Left ventricle myocardium superior (tissue), 1 donor: ENCODE results near the gene APH1B. TPM values are rescaled to one million over a fixed set of nuclear protein-coding genes. Genes with fewer than 3 reads are reported as not detected.
"Not testable (repeated sequence)": the region's sequence is repeated elsewhere in the genome, so short reads cannot be mapped to it uniquely, and the experiment has no call there.

Experiments
- ATAC-seq: fragments of 200-7000 bp; cut with Tn5 transposase; one replicate; pipeline ENCODE4 v1.9.1; 2020; ENCODE audit warnings: mild to moderate bottlenecking, moderate library complexity
- DNase-seq: peaks from one replicate; pipeline ENCODE4 v3.0.0-alpha.2; 2020
- intact Hi-C: fragments of 100-400 bp; cut with micrococcal nuclease; formaldehyde crosslinking; loops from one replicate; pipeline ENCODE4 v1.11.0; 2022
- total RNA-seq: library from RNA; stranded (reverse); fragmentation: NEBNext Ultra II Directional; extraction: Animal tissue kit (Norgen Biotek cat#: 25700); gene quantifications from one replicate; pipeline ENCODE4 v1.2.1, GENCODE V29; 2021
- donor health status: DM: no; HTN: yes; CAD: no; lungs with severe emphysema.

The APH1B gene
- total RNA-seq, 1 donor from 2014 or later, result 5.6 TPM

DNA sequence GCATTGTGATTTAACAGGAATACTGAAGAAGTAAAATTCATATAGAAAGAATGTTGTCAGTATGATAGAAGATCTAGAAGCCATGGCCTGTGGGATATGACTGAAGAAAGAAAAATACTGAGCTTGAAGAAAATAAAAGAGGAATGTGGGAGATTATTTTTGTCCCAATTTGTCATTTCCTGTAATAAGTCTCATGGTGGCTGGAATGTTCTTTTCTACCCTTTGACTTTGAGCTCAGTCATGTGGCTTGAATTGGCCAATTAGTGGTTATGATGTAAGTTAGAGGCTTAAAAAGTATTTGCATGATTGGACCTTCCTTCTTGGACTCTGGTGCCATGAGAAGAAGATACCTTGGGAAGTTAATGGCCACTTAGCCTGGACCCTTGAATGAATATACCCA lies 14.1 kb downstream of the APH1B start:
- no peak for DNase-seq
- intact Hi-C loops, result no loop called here
- no peak for ATAC-seq

DNA sequence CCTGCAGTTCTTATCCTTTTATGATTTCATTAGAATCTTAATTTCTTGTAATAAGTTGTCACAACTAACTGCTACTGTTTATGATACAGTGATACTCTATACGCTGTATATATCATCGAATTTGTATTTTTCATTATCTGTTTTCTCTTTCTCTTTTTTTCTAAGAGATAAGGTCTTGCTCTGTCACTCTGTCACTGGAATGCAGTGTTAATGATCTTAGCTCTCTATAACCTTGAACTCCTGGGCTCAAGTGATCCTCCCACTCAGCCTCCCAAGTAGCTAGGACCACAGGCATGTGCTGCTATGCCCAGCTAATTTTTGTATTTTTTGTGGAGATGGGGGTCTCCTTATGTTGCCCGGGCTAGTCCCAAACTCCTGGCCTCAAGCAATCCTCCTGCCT lies 14.8 kb downstream of the APH1B start:
- no peak for ATAC-seq
- DNase-seq, result no peak
- intact Hi-C loops, result no loop called here

DNA sequence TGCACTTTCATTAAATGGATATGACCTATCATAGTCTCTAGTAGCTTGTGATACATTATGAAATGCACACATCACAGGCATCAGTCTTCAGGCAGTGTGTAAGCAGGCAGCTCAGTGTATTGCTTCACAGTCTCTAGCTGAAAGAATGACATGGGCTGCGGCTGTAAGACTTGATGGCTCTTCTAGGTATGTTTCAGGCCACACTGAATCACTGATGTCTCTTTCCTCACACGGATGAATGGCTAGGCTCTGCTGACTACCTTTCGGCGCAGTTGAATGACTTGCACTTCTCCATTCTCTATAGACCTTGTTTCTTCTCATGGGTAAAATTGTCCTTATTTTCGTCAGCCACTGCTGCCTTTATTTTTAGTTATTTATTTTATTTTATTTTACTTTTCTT lies 15.4 kb downstream of the APH1B start:
- no peak for DNase-seq
- intact Hi-C loops, result no loop called here
- no peak for ATAC-seq

DNA sequence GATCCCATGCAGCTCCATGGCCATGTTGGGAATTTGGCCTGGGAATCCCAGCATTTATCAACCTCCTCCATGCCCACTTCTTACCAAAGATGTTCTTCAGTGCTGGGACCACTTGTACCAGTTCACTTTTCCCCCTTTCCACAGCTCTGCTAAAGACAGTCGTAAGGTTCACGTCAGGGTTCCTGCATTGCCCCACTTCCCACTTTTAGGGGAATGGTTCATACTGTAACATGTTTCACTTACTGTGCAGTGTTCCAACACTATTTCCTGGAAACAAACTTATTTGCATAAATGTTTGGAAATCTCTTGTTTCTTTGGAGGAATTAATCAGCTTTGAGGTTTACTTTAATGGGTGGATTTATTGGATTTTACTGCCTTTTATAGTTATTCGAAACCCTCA lies 17.0 kb downstream of the APH1B start:
- no peak for DNase-seq
- ATAC-seq, result no peak
- intact Hi-C loops, result no loop called here

DNA sequence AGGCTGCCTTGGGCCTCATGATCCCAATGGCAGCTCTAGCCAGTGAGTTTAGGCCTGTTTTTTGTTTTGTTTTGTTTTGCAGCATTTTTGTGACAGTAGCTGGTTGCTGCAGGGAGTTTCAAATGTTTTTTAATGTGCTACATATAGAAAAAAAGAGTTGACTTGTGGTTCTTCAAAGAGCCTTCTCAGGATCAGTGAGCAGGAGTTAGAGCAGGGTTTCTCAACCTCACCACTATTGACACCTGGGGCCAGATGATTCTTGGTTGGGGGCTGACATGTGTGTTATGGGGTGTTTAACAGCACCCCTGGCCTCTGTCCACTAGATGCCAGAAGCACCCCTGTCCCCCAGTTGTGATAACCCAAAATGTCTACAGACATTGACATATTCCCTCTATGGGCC lies 17.9 kb downstream of the APH1B start:
- intact Hi-C loops, result no loop called here
- ATAC-seq, result no peak
- no peak for DNase-seq

DNA sequence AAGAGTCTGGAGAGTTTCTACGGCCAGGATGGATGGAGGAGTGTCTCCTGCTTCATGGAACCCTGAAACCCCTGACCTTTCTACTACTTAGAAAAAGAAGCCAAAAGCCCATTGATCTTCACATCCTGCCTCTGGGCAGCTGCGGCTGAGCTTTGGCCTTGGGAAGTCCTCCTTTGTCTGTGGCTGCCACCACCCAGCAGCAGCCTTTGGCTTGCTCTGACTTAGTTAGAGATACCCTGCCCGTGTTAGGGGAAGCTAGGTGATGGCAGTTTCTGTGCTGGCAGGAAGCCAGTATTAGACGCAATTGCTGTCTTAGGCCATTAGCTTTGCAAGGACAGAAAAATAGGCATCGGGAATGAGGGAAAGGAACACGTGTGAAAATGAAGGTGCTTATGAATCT lies 18.8 kb downstream of the APH1B start:
- DNase-seq (no peak), ATAC-seq (peak; percentile 51)
- intact Hi-C loops, result no loop called here

DNA sequence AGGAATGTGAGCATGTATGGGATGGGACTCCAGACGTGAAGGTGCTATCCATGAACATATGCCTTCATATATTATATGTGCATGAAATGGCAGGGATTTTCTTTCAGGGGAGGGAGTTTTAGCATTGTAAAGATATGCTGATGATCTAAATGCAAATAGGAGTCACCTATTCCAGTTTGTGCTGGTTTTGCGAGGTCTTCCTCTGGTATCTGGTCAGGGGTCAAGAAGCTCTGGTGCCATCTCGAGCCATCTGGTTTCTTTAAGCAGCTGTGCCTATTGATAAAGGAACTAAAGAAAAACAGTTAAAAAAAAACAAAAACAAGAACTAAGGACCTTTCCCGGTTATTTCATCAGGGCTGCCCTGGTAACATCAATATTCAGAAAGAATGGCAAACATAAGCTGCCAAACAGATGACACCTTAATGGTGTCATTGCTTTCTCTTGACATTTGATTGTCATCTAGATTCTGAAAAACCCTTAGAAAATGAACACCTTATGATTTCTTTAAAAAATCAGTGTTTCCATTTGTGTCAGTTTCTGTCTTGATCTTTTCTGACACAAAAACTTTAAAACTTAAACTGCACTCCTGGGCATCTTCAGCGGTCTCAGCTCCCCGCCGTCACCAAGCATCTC lies 22.7 kb downstream of the APH1B start:
- no peak for DNase-seq
- no peak for ATAC-seq
- intact Hi-C loops, result no loop called here

DNA sequence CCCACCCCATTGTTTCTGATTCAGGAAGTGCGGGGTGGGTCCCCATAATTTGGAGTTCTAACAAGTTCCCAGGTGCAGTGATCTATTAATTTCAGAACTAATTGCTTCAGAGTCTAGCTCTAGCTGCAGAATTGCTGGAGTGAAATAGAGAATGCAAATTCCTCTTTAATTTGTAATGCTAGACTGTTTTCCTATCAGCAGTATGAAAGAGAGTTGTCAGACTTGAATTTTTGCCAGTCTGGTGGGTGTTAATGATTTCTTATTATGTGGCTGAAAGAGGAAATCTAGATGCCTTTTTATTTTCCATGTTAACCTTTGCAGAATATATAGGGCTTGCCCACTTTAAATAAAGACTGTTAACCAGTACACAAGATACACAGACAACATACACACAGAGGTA lies 23.7 kb downstream of the APH1B start:
- ATAC-seq (no peak), DNase-seq (no peak)
- intact Hi-C loops, result no loop called here

DNA sequence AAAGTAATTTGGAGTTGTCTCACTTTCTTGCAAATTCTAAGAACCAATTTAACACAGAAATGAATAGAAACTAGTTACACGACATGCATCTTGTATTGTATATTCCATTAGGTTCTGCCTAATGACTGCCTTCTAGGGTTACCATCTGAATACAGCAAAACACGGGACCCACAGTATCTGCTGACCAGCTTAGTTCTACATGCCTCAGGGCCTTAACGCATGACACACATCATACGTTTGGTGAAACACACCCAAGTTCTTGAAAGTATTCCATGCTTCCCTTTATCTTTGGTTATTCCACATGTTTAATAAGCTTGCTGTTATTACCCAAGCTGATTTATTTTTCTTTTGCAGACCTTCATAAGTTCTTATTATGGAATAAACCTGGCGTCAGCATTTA lies 27.9 kb downstream of the APH1B start:
- intact Hi-C loops, result no loop called here
- no peak for ATAC-seq

DNA sequence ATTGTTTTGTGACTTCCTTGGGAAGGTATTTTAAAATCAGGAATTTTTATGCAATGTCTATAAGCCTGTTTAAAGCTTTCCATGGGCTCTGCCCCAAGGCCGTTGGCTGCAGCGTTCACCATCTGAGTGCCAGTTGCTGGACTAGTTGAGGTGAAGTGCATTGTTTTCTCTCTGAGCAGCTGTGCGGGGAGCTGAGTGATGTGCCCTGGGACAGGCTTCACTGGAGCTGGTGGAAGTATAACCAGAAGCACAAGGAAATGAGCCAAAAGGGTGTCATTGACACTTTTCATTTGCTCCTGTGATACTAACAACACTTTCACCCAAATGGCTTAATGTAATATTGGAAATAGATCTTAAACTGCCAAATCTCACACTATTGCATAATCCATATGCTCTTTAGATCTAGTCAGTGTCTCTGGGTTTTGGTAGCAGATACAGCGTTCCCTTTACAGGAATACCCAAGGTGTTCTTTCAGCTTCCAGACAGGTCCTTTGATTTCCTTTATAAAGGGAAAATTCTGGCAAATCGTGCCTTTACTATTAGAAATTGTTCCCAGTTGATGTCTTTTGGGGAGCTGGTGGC lies 29.2 kb downstream of the APH1B start:
- ATAC-seq, result no peak
- no peak for DNase-seq
- intact Hi-C loops, result no loop called here

More for the DNA sequence above, 27.9 kb downstream of the APH1B start:
- no peak for DNase-seq

DNA sequence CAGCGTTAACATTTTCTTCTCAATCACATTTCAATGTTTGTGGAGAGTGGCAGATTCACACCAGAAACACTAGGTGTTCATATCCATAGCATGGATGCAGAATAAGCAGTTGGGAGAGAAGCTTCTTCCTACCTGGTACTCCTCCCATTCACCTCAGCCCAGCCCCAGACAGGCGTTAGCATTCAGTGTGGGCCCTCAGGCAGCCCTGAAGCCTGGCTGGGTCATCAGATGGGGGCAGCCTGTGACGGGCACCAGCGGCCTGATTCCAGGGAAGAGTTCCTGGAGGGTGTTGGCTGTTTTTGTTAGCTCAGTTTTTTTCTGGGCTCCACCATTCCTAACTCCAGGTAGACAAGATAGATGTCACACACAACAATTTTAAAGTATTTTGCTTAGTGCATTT lies 31.1 kb downstream of the APH1B start:
- intact Hi-C loops, result no loop called here
- no peak for ATAC-seq
- no peak for DNase-seq

DNA sequence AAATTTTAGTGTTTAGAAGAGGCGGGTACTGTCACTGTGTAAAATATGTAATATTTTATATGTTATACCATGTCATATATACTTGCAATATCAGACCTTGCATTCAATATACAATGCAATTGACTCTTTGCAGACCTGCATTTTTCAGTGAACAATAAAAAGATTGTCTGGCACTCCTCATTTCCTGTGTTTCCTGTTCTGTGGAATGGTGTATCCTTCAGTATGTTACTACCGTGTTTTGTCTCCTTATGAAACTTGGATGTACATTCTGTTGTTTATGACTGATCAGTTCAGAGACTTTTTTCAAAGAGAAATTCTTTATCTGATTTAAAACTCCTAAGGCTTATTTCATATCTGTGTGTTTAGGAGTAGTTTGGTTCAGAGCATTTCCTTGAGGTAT lies 31.5 kb downstream of the APH1B start:
- ATAC-seq, result no peak
- DNase-seq, result no peak
- intact Hi-C loops, result no loop called here

DNA sequence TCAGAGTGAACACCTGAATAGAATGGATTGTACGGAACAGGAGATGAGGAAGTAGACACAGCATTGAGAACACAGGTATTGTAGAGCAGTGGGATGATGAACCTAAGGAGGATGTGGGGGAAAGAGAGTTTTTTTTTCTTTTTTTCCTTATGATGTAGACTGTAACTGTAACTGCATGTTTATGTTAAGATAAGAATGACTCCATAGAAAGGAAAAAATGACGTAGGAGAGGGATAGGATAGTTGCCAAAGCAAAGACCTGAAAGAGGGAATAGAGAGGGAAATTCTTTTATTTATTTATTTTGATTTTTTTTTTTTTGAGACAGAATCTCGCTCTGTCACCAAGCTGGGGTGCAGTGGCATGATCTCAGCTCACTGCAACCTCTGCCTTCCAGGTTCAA lies 33.2 kb downstream of the APH1B start:
- ATAC-seq (no peak), DNase-seq (no peak)
- intact Hi-C loops, result no loop called here

DNA sequence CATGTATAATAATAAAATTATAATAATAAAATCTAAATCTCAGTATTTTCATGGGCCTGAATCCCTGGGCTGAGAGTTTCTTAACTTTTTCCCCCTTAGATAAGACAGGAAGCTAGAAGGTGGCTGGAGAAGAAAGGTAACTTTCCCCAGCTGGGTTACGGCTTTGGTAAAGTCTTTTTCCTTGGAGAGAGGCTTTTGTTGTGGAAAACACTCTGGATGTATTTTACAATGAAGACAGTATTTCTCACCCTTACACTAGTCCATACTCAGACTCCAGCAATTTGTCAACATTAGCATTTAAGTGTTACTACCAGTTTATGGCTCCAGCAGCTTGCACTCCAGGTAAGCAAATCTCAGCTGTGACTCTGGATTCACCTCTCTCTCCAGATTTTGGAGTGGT lies 34.9 kb downstream of the APH1B start:
- DNase-seq, result no peak
- intact Hi-C loops, result no loop called here
- ATAC-seq, result no peak

DNA sequence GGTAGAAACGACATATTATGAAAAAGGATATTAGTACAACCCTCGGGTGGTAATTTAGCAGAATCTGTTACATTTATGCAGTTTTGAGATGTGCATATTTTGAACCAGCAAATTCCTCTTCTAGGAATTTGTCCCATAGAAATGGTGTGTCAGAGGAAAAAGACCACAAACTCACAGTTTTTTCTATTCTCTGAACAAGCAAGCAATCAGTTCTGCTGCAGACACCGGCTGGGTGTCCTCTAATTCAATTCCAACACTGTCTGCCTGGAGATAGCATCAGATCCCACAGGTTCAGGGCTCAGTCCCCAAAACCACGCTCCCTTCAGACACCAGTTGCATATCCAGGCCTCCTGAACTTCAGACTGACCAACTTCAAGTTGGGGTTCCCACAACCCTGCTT lies 36.4 kb downstream of the APH1B start:
- intact Hi-C loops, result no loop called here
- no peak for ATAC-seq
- no peak for DNase-seq

DNA sequence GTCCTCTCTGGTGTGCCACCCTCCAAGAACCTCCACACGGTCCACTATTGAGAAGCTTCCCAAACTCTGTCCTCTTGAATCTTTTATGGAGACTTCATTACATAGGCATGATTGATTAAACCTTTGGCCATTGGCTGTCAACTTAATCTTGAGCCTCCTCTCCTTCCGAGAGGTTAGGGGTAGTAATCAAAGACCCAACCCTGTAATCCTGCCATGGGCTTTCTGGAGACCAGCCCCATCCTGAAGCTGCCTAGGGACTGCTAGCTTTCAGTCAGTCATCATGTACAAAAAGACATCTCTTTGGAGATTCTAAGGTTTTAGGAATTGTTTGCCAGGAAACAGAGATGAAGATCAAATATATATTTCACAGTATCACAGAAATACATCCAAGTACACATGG lies 37.0 kb downstream of the APH1B start:
- intact Hi-C loops, result no loop called here
- ATAC-seq (no peak), DNase-seq (no peak)

DNA sequence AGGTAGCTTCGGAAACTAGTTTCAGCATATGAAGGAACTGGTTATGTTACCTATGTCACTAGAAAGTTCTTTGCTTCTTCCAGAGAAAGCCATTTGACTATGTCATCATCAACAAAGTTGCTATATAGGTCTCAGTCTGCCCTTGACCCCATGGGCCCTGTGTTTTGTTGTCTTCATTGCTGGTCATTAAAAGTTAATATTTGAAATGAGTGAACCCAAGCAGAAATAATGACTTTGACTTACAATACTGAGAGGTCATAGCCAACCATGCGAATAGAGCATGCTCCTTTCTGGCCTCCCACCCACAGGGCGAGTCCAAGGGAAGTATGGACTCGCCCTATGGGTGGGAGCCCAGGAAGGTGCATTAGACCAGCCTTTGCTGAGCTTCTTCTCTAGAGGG lies 40.9 kb downstream of the APH1B start:
- ATAC-seq, result no peak
- intact Hi-C loops, result no loop called here

DNA sequence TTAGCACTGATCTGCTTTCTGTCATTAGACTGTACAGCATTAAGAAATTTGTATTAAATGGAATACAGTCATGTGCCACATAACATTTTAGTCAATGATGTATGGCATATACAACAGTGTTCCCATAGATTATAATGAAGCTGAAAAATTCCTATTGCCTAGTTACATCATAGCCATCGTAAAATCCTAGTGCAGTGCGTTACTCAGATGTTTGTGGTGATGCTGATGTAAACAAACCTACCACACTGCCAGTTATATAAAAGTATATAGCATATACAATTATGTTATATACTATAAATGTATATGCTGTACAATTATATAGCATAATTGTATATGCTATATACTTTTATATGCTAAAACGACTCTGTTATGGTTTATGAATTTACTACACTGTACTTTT lies 41.7 kb downstream of the APH1B start:
- intact Hi-C loops, result no loop called here
- ATAC-seq, result no peak
- DNase-seq, result no peak

More for the DNA sequence above, 40.9 kb downstream of the APH1B start:
- DNase-seq, result no peak

DNA sequence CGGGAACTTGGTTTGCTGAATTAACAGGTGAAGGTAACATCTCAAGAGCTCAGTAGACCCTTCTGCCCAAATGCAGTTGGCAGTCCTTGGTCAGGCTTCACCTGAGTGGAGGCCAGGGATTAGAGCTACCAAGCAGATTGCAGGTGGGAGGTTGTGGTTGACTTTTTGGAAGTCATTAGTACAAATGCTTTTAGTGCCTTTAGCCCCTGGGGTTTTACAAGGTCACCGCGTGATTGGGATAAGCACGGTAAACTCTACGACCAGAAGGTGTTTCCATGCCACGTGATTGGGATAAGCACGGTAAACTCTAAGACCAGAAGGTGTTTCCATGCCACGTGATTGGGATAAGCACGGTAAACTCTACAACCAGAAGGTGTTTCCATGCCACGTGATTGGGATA lies 43.0 kb downstream of the APH1B start:
- intact Hi-C loops, ATAC-seq, DNase-seq: not testable (repeated sequence)

DNA sequence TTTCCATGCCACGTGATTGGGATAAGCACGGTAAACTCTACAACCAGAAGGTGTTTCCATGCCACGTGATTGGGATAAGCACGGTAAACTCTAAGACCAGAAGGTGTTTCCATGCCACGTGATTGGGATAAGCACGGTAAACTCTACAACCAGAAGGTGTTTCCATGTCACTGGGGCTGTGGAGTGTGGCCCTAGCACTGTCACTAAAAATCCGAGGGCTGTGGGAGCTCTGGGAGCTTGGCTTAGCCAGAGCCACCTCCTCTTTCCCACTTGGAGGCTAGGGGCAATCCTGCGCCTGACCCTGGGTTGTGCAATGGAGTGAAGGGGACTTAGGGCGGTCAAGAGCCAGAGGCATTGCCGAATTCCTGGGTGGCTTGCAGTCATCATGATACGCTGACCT lies 43.6 kb downstream of the APH1B start:
- intact Hi-C loops, ATAC-seq, DNase-seq: not testable (repeated sequence)

DNA sequence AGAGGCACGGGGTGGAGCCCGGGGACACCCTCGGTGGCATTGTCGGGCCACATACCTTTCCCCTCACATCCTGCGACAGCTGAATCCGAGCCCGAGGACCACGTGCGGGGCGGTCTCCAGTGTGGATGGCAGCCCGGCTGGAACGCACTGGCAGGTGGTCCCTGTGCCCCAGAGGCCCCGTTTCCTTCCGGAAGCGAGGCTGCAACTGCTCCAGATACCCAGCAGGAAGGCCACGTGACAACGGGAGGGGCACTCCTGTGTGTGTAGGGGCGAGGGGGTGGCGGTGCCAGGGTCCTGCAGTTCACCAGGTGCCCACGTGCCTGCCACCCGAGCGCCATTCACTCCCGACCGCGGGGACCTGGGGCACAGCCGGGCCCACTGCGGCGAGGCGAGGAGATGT lies 44.1 kb downstream of the APH1B start:
- ATAC-seq (no peak), DNase-seq (no peak)
- intact Hi-C loops, result no loop called here

DNA sequence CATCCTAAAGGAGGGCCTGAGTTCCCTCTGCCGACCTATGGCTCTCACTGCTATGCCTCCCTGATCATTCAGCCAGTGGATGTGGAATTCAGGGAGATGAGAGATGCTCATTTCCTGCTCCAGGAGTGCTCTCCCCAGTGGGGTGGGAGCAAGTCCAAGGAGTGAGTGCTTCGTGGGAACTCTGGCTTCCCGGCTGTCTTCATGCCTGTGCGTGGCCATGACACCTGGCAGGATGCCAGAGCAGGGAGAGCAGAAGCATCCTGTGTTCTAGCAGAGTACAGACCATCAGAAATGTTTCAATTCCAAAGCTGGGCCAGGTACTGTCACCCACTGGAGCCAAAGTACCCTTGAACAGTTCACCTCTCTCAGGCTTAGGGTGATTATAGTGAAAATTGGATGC lies 45.1 kb downstream of the APH1B start:
- DNase-seq, result peak; percentile 56
- intact Hi-C loops, result no loop called here
- peak; percentile 47 for ATAC-seq
